NCI-H1105 (cell line): ENCODE data around the gene OR1A2.
"Not testable (repeated sequence)": the region's sequence is repeated elsewhere in the genome, so short reads cannot be mapped to it uniquely, and the experiment has no call there.

Experiments used
- DNase-seq: peaks from one replicate; lab custom pipeline; 2025; lab: John Stamatoyannopoulos, UW

The OR1A2 gene, protein sequence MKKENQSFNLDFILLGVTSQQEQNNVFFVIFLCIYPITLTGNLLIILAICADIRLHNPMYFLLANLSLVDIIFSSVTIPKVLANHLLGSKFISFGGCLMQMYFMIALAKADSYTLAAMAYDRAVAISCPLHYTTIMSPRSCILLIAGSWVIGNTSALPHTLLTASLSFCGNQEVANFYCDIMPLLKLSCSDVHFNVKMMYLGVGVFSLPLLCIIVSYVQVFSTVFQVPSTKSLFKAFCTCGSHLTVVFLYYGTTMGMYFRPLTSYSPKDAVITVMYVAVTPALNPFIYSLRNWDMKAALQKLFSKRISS

DNA sequence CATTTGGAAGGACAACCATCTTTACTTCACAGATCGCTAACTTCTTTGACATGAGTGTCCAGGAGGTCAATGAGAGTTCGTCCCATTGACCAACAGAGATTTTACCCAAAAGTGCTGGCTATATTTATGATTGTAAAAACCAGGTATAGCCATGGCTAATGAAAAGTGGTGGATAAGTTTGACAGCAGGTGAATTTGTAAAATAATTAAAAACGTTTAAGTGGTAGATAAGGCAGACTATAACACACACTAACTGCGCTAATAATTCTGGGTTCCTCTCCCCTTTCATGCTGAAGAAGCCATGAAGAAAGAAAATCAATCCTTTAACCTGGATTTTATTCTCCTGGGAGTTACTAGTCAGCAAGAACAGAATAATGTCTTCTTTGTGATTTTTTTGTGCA lies at the start of gene OR1A2:
OR1A2 (plus strand) TSS at position 301 of the 400 bp plus-strand sequence; CDS start at position 301, 0 bp downstream.
- no peak for DNase-seq

DNA sequence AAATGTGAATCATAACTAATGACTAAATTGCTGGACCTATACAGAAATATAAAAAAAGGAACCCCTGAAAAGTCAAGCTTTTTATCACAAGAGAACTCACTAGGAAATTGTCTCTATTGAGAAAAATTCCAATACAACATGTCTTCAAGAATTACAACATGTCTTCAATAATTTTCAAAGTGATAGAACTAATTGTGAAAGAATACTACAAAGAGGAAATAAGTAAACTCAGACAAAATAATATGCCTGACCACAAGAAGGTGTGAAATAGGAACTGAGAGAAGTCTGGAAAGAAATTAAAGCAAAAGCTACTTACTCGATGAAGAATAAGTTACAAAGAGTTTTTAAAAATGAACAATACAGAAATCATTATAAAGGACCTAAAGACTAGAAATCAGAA lies 40.1 kb upstream of the OR1A2 start:
- DNase-seq: no peak

DNA sequence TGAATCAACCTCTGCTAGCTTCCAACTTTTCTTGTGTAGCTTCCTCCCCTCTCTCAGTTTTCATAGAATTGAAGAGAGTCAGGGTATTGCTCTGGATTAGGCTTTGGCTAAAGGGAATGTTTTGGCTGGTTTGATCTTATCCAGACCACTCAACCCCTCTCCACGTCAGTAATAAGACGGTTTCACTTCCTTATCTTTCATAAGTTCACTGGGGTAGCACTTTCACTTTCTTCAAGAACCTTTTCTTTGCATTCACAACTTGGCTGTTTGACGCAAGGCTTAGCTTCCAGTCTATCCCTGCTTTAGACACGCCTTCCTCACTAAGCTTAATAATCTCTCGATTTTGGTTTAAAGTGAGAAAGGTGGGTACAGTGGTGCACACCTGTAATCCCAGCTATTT lies 29.7 kb upstream of the OR1A2 start:
- DNase-seq: no peak

DNA sequence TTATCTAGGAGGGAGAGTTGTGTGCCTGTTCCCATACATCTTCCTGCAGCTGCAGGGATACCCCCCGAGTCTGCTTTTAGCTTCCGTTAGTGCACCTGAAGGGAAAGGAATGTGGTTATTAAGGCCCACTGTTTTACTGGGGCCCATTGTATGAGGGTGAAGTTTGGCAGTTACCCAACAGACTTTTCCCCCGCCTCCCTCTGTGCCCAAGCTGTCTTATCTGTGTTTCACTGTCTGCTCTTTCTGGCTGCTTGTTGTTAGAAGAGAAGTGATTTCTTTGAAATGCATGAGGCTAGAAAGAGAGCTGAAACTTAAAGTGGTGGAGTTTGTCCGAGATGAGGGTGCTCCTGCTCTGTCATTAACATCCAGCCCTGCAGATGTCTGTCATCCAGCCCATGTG lies 7.4 kb upstream of the OR1A2 start:
- no peak for DNase-seq

DNA sequence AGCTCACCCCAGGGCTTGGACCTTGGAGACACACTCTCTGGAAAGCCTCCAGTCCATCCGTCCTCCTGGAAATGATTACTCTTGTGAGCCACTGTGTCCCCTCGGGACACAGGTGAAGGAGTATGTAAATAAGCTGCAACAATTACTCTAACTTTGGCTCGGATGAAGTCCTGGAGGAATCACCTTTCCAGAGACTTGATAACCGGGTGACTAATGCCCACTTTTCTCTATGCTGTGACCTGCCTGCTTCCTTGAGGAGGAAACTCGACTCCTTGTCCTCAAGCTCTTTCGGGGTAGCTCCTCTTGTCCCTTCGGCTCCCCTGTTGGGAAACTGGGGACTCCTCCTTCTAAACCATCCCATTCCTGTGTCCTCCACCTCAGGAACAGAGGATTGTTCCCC lies 10.0 kb downstream of the OR1A2 start, which contains the start of gene OR1A1:
OR1A1 (plus strand) TSS at position 301 of the 400 bp plus-strand sequence. CDS start 7,954 bp downstream, outside the sequence.
- no peak for DNase-seq

DNA sequence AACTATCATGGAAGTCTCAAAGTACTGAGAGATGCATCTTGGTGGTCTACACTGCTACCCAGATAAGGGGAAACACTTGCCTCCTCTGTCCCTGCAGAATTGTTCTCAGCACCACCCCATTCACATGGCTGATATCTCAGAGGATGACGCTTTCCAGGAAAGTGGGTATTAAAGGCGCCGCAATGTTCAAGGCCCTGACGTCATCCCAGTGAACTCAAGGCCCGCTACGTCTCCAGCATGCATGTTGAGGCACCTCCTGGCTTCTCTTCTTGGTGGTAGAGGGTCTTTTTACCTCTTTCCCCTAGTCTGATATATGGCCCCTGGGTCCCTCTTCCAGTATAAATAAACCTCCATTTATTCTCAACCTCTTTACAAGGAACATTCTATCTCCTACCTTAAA lies 11.2 kb downstream of the OR1A2 start:
- DNase-seq: no peak

DNA sequence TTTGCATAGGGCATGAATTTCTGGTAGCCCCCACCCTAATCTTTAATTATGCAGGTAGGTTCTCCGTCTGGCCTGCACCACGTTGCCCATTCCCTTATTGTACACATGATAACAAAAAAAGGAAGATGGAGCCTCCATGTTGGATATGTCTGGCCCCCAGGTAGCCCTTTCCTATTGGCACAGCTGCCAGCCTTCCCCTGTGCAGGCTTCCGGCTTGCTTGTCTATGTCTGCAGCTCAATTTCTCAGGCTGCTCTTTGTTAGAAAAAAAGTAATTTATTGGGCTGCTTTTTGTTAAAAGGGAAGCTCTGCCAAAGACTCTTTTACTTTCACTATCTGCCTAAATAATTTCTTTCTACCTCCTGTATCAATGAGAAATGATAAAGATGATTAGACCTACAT lies 15.7 kb downstream of the OR1A2 start:
- DNase-seq: no peak

DNA sequence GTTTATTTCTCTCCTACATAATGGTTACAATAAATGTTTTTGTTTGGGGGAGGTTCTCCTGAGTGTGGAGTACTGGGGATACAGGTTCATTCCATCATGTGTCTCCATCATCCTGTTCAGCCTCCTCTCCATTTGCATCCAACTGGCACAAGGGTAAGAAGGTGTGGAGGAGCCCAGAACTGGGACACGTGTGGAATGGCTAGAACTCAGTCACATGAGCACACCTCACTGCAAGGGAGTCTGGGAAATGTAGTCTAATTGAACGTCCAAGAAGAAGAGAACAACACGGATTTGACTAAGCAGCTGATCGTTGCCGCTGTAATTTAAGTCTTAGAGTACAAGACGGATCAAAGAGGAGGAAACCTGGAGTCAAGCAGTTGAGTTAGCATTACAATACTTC lies 16.3 kb downstream of the OR1A2 start:
- DNase-seq: no peak

DNA sequence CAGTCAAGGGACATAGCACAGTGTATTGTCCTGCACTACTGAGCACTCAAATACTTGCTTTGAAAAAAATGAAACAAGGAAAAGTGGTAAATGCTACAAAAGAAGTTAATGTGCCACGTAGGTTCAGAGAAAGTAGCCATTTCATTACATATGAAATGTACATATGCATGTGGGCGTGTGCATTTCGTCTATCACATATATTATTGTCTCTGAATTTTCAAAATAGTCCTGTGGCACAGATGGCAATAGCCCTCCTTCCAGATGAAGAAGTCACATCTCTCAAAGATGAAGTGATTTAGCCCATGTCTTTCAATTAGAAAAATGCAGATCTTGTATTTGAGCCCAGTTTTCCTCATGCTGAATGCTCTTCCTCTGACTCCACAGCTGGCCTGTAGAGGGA lies 22.7 kb downstream of the OR1A2 start:
- not testable (repeated sequence) for DNase-seq

DNA sequence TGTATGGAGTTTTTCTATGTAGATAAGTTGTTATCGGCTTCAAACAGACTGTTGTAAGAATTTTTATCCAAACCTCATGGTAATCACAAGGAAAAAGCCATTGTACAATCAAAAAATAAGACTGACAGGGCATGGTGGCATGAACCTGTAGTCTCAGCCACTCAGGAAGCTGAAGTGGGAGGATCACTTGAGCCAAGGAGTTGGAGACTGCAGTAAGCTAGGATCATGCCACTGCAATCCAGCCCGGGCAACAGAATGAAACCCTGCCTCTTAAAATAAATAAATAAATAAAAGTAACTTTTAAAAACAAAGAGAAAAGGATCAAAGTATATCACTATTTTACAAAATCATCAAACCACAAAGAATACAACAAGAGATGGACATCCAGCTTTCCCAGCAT lies 24.5 kb downstream of the OR1A2 start:
- DNase-seq: no peak

DNA sequence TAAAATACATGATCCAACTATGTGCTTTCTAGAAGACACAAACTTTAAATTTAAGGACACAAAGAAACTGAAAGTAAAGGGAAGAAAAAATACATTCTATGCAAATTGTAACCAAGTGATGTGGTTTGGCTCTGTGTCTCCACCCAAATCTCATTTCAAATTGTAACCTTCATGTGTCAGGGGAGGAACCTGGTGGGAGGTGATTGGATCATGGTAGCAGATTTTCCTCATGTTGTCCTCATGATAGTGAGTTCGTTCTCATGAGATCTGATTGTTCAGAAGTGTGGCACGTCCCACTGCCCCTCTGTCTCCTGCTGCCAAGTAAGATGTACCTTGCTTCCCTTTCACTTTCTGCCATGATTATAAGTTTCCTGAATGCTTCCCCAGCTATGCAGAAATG lies 25.2 kb downstream of the OR1A2 start:
- no peak for DNase-seq

DNA sequence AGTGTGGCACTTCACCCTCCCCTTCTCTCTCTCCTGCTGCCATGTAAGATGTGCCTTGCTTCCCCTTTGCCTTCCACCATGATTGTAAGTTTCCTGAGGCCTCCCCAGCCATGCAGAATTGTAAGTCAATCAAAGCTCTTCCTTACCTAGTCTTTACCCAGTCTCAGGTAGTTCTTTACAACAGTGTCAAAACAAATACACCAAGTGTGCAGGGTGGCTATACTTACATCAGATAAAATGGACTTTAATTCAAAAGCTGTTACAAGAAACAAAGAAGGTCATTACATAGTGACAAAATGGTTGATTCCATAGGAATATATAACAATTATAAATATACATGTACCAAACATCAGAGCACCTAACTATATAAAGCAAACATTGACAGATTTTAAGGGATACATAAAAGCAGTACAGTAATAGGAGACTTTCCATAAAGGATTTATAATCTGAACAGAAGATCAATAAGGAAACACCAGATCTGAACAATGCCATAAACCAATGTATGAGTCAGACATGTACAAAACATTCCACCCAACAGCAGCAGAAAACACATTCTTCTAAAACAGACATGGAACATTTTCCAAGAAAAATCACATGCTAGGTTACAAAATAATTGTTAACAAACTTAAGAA lies 27.5 kb downstream of the OR1A2 start:
- not testable (repeated sequence) for DNase-seq

DNA sequence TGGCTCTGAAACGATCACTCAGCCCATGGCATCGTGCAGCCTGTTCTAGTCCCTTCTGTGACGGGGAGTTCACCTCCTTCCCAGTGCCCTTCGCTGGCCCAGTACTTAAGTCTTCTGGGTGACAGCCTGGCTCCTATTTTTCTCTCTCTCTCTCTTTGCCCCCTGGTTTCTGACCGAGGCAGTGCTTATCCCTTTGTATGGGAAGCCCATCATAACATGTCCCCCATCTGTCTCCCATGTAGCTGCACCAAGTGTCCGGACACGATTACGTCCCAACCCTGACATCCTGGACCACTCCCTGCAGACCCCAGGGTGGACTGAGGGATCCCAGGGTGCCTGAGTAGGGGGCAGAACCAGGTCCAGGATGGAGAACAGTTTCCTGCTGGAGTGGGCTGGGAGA lies 35.0 kb downstream of the OR1A2 start:
- not testable (repeated sequence) for DNase-seq

DNA sequence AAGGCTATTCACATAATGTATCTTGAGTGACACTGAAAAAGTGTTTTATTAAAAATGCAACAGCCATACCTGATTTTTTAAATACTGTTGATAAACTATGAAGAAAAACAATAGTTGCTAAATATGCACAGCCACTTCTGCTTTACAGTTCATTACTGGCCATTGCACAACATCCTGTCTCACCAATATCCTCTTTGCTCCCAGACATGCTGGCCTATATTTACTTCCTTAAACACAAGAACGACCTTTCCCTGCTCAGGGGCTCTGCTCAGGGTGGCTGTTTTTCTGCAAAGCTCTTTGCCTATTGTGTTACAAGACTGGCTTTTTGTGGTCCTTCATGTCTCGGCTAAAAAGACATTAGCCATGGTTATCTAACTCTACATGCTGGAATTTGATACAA lies 41.4 kb downstream of the OR1A2 start:
- not testable (repeated sequence) for DNase-seq

DNA sequence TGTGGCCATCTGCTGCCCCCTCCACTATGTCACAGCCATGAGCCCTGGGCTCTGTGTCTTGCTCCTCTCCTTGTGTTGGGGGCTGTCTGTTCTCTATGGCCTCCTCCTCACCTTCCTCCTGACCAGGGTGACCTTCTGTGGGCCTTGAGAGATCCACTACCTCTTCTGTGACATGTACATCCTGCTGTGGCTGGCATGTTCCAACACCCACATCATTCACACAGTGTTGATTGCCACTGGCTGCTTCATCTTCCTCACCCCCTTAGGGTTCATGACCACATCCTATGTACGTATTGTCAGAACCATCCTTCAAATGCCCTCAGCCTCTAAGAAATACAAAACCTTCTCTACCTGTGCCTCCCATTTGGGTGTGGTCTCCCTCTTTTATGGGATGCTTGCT lies 43.7 kb downstream of the OR1A2 start:
- DNase-seq: not testable (repeated sequence)

DNA sequence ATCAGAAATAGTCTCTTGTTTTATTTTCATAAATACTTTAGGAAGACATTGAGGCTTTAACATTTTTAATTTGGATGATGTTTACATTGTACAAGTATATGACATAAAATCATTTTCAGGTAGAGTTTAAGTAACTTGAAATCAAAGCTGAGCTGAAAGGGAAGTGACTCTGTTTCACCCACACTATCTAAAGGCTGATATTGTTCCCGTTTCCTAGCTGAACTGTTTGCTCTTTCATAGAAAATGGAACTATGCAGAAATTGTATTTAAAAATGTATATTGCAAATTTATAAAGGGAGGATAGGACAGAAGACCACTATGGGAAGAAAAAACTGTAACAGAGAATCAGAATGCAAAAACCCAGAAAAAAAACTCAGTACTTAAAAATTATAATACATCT lies 47.5 kb downstream of the OR1A2 start:
- DNase-seq: not testable (repeated sequence)
